NCI-H128 (cell line): ENCODE data around the gene CACNB4.
"Not testable (repeated sequence)": the region's sequence is repeated elsewhere in the genome, so short reads cannot be mapped to it uniquely, and the experiment has no call there.

ENCODE experiments used
- DNase-seq: peaks from one replicate; lab custom pipeline; 2025; ENCODE audit not compliant: unreplicated experiment; lab: John Stamatoyannopoulos, UW

The CACNB4 gene

GRCh38 chr2:152098496-152099366, at the start of gene CACNB4:
Gene CACNB4, minus strand, starts transcription at chr2:152099044.
- no peak for DNase-seq

- DNase-seq, result no peak
Observed at GRCh38 chr2:152134488-152135280, 35.8 kb upstream of the CACNB4 start.

GRCh38 chr2:152132306-152132705, 33.5 kb upstream of the CACNB4 start:
- no peak for DNase-seq

- DNase-seq, result no peak
Observed at GRCh38 chr2:152127628-152128027, 28.8 kb upstream of the CACNB4 start.

- no peak for DNase-seq
Observed at GRCh38 chr2:152126664-152127063, 27.8 kb upstream of the CACNB4 start.

GRCh38 chr2:152122161-152122560, 23.3 kb upstream of the CACNB4 start:
- DNase-seq, result no peak

- DNase-seq, result no peak
Observed at GRCh38 chr2:152120430-152120829, 21.6 kb upstream of the CACNB4 start.

GRCh38 chr2:152115952-152116351, 17.1 kb upstream of the CACNB4 start:
- DNase-seq, result no peak

- DNase-seq, result no peak
Observed at GRCh38 chr2:152114366-152114765, 15.5 kb upstream of the CACNB4 start.

- not testable (repeated sequence) for DNase-seq
Observed at GRCh38 chr2:152107140-152107539, 8.3 kb upstream of the CACNB4 start.

GRCh38 chr2:152106464-152106863, 7.6 kb upstream of the CACNB4 start:
- DNase-seq, result no peak

- no peak for DNase-seq
Observed at GRCh38 chr2:152103271-152103670, 4.4 kb upstream of the CACNB4 start.

- DNase-seq, result no peak
Observed at GRCh38 chr2:152100961-152101360, 2.1 kb upstream of the CACNB4 start.

- DNase-seq, result no peak
Observed at GRCh38 chr2:152099367-152100050, 665 bp upstream of the CACNB4 start.

- DNase-seq, result no peak
Observed at GRCh38 chr2:152097801-152098495, 896 bp downstream of the CACNB4 start.

GRCh38 chr2:152097290-152097800, 1.5 kb downstream of the CACNB4 start:
- no peak for DNase-seq

GRCh38 chr2:152095146-152095545, 3.7 kb downstream of the CACNB4 start:
- DNase-seq, result no peak

GRCh38 chr2:152094014-152094413, 4.8 kb downstream of the CACNB4 start:
- no peak for DNase-seq

- no peak for DNase-seq
Observed at GRCh38 chr2:152093464-152093863, 5.4 kb downstream of the CACNB4 start.

- DNase-seq, result no peak
Observed at GRCh38 chr2:152092095-152092494, 6.7 kb downstream of the CACNB4 start.

- DNase-seq, result not testable (repeated sequence)
Observed at GRCh38 chr2:152090726-152091125, 8.1 kb downstream of the CACNB4 start.
